NCI-H526 treated with DMSO at 0.1 percent for 48 hours (cell line): Measurements from ENCODE around the gene GNAQ.
"Not testable (repeated sequence)": the region's sequence is repeated elsewhere in the genome, so short reads cannot be mapped to it uniquely, and the experiment has no call there.

Experiments used
- DNase-seq: peaks from one replicate; lab custom pipeline; 2025; lab: John Stamatoyannopoulos, UW

The GNAQ gene

DNA sequence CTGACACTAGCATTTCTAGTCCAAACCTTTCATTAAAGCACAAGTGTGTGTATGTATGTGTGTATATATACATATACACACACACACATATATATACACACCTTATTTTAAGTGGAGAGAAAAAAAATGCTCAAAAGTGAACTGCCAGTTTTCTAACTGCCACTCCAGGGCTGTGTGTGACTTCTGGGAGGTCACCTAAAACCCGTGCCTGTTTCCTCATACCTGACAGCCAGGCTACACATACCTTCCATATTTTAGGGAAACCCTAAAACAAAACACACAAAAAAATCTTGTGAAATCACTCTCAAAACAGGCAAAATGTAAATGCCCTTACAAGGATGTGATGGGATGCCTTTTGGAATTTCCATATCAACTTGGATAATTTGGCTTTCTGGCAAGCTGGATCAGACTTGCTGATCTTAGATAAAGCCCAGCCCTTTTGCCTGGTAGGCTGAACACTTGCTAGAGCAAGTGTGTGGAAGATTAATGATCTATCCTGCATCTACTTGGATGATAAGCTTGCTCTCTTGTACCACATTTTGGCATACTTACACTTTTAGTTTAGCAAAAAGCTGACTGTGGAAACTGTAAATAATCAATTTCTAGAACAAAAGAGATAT lies 127.8 kb downstream of the GNAQ start:
- DNase-seq = no peak

- DNase-seq = no peak
Measured at GRCh38 chr9:77901771-77902170, 129.8 kb downstream of the GNAQ start.

DNA sequence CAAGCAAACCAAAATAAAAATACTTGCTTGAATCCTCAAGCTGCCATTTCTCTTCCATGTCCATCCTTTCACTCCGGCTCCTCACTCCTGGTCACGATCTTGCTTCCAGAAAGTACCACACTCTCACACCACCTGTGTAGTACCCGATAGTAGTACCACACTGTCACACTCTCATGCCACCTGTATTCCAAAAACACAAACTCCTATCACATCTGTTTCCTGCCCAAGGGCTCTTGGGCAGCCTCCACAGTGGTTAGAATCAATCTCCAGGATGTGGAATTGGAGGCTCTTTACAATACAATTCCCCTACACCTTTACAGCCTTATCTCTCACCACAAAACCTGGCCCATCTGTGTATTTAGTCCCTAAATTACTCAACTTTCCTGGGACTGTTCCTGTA lies 130.6 kb downstream of the GNAQ start:
- no peak for DNase-seq

- DNase-seq = no peak
Measured at GRCh38 chr9:77899679-77900354, 131.8 kb downstream of the GNAQ start.

DNA sequence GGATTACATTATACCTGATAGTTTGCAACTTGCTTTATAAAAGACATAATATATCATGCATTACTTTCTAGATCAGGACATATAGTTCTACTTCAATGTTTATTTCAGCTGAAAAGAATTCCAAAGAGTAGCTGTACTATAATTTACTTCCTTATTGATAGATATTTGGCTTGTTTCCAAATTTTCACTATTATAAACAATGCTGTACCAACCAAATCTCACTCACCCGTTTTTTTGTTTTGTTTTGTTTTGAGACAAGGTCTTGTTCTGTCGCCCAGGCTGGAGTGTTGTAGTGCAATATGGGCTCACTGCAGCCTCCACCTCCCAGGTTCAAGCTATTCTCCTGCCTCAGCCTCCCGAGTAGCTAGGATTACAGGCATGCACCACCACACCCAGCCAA lies 132.7 kb downstream of the GNAQ start:
- no peak for DNase-seq

- no peak for DNase-seq
Measured at GRCh38 chr9:77896938-77897667, 134.5 kb downstream of the GNAQ start.

- DNase-seq = no peak
Measured at GRCh38 chr9:77896269-77896937, 135.2 kb downstream of the GNAQ start.

GRCh38 chr9:77893706-77894105 lies 137.9 kb downstream of the GNAQ start:
- no peak for DNase-seq

- DNase-seq = no peak
Measured at GRCh38 chr9:77892955-77893514, 138.6 kb downstream of the GNAQ start.

GRCh38 chr9:77892171-77892570 lies 139.4 kb downstream of the GNAQ start:
- no peak for DNase-seq

DNA sequence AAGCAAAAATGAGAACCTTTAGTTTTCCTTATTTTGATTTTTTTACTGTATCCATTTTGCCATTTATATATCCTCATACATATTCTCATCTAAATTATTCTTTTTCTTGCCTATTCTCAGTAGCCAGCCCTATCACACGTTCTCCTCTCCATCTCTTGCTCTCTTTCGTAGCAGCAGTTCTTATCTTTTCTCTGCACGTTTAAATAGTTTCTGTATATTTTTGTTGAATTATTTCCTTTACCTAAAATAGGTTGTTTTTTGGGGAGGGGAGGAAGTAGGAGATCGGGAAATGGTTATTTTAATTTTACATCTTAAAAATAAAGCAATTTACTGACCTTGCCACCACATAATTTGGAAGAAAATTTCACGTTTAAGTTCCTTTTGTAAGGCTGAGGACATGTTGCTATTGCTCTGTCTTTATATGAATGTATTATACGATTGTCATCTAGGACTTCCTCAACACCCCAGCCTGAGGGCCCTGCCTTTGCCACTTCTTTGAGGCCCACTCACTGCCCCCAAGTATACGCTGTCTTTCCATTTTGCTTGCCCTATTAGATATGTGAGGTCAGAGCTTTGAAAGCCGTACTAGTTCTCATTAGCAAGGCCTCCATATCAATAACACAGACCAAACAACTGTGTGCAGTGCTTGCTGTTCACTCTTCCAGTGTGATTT lies 140.3 kb downstream of the GNAQ start:
- DNase-seq = no peak

GRCh38 chr9:77887662-77888061 lies 143.9 kb downstream of the GNAQ start:
- DNase-seq = no peak

- no peak for DNase-seq
Measured at GRCh38 chr9:77885104-77885672, 146.4 kb downstream of the GNAQ start.

DNA sequence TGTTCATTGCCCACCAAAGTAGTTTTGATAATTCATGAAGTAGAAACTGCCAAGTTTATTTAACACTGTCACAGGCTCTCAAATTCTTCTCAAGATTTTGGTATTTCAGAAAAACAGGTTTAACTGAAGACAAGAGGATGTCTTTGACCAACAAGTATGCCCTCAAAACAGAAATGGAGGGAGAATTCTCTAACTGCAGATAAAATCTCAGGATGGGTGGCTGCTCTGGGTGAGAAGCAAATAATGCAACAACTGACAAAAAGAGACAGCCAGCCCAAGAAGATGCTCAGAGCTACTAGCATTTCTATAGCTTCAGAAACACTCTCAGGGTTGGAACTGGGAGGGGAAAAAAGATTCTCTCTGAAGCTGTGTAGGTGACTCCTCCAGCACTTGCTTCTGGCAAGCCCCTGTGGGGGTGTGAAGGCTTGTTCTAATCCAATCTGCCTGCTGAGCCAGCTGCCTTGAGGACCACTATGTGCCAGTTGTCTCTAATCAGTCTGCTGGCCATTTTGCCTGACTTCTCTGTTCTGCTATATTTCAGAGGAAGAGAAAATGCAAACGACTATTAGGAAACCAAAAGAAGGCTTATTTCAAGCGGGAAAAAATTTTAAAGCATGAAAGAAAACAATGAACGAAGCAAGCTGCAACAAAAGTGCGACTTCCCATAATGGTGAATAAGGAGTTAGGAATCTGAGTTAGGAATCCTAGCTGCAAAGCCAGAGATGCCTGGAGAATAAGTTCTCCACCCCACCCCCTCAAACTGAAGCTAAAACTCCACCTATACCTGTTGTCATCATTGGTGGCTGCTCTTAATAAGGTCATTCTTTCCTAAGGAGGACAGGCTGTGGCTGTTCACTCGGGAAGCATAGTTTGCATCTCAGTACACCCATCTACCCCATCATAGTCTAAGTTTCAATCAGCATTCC lies 147.5 kb downstream of the GNAQ start:
- DNase-seq = no peak

DNA sequence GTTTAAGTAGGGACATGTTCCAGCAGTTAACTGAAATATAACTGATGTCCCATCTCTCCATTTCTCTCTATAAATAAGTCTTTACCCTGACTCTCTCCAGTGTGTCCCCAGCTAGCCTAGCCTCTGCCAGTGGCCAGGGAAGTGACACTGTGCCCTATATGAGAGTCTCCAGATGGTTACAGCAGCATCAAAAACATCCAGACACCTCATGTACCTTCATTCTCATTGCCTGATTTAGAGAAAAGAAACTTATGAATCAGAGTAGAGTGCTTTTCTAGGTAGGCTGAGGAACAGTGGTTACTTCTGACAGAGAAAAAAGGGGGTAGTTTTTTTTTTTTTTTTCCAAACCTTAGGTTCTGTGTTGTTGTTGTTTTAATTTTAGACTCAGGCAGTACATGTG lies 148.5 kb downstream of the GNAQ start:
- DNase-seq = no peak

DNA sequence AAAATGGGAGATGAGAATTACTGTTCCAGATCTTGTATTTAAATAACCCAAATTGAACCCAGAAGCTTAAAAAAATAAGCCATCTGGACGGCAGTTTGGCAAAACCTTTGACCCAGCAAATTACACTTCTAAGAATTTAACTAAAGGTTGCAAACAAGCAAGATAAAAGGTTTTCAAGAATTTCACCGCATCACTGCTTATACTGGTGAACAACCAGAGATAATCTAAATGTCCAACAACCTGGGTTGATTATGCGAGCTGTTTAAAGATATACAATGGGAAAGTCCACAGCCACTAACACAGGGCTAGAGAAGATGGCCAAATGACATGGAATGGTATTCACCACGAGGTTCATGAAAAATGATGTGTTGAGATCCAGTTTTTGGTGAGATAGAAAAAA lies 149.3 kb downstream of the GNAQ start:
- DNase-seq = no peak

DNA sequence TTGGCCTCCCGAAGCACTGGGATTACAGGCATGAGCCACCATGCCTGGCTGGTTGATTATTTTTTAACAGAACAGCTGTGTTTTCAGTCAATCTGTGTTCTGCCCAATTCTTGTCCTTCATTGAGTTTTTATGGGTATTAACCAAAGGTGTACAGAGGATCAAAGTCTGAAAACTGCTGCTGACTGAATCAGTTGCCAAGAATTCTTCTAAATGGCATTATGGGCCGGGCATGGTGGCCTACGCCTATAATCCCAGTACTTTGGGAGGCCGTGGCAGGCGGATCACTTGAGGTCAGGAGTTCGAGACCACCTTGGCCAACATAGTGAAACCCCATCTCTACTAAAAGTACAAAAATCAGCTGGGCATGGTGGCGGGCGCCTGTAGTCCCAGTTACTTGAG lies 150.0 kb downstream of the GNAQ start:
- DNase-seq = not testable (repeated sequence)

DNA sequence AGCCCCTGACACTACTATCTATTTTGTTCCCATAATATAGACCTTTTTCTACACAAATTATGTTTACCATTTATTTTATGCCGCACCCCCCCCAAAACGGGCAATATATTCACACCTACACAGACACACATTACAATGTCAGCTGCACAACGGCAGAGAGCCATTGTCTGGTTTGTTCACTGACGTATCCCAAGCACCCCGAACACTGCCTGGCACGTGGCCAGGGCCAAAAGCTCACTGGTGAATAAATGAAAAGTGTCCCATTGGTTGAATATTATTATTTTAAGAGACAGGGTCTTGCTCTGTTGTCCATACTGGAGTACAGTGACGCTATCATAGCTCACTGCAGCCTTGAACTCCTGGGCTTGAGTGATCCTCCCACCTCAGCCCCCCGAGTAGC lies 150.5 kb downstream of the GNAQ start:
- no peak for DNase-seq

- no peak for DNase-seq
Measured at GRCh38 chr9:77879437-77879943, 152.1 kb downstream of the GNAQ start.

DNA sequence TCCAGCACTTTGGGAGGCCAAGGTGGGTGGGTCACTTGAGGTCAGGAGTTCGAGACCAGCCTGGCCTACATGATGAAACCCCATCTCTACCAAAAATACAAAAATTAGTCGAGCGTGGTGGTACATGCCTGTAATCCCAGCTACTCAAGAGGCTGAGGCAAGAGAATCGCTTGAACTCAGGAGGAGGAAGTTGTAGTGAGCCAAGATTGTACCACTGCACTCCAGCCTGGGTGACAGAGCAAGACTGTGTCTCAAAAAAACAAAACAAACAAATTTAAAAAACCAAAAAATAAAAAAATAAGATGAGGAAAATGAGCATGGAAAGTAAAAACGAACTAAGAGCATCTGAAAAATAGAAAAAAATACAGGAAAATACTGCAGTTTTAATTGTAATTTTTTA lies 152.8 kb downstream of the GNAQ start:
- not testable (repeated sequence) for DNase-seq
